AG08396 (cell line): ENCODE data around the gene LDLRAD4.
"Not testable (repeated sequence)": the region's sequence is repeated elsewhere in the genome, so short reads cannot be mapped to it uniquely, and the experiment has no call there.

ENCODE experiments used
- DNase-seq: peaks from one replicate; pipeline ENCODE4 v3.0.0; 2012; ENCODE audit warnings: low spot score, mixed read lengths

Gene LDLRAD4

DNA sequence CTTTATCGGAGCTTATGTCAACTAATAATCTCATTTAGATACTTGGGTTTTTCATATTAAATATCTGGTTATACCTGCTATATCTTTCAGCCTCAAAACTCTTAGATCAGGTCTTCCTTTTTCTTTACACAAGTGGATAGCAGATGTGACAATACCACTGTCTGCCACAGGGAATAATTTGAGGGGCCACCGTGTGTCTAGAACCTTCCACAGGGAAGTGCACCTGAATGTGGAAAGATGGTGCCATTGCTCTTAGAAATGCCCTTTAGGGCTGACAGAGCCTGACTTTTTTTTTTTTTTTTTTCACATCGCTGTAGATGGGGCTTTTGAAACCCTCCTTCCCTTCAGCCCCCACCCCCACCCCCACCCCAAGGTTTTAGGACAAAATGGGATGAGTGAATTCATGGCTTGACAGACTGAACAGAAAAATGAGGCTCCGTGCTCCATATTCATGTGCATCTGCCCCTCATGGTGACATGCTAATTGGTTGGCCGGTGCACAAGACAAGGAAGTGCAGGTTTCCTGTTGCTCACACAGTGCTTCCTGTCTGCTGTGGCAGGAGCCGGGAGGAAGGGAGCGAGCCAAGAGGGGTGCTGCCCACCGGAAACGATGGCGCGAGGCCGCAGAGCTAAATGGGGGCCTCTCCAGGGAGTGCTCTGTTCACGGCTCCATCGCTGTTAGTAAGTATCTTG is 246.0 kb downstream of the LDLRAD4 start:
- DNase-seq: no peak

DNA sequence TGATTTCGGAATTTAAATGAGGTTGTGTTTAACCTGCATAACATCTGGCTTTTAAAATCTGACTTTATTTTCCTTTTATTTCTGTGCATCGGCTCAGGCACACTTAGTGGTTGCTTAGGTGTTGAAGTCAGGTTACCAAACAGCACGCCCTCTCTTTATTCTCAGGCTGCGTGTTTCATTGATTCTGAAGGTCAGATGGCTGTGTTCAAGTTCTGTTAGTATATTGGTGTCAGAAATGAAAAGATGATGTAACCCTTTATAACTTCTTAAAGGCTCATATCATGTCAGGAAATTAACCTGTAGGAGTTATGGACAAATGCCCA is 246.5 kb downstream of the LDLRAD4 start:
- DNase-seq: no peak

DNA sequence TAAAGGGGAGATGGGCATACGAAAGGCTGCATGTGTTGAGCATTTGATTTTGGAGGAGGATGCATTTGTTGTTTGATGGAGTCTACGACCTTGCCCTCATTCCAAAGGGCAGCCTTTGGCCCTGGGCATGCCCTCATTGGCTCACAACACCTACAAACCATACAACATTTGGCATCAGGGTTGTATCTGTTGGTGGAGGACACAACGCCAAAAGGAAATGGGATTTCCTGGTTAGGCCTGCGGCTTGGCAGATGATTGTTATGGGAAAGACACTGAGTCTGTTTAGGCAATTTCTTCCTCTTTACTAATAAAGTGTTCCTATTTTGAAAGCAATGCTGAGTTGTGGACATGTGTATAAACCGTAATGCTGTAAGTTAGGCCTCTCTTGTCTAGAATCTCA is 246.9 kb downstream of the LDLRAD4 start:
- no peak for DNase-seq

DNA sequence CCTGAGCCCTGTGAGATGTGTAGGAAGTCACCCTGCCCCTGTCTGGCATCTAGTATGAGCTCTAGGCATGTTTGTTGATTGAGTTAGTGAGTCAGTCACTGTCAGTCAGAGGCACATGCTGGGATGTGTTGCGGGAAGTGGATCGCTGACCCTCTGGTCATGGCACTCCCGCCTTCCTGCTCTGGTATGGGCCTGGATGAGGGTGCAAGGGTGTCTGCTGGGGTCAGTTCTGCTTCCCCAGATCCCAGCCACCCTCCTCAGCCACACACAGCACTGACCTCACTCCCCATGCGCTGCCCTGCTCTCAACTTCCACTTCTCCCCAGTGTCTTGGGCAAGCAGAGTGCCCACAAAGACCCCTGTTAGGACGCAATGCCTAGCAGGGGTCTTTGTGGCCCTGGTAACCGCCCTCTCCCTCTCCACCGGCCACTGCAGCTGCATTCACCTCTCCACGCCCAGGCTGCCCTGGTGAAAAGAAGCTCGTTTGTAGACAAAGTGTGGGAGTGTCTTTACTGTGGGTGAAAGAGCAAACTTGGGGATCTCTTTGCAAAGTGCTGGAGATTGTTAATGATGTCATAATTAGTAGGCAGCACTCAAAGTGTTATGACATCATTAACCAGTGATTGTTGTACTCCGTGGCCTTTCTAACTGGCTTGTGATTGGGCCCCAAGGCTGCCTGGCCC is 252.1 kb downstream of the LDLRAD4 start:
- DNase-seq: no peak

- DNase-seq: no peak
Observed at GRCh38 chr18:13471198-13471845, 252.8 kb downstream of the LDLRAD4 start.

DNA sequence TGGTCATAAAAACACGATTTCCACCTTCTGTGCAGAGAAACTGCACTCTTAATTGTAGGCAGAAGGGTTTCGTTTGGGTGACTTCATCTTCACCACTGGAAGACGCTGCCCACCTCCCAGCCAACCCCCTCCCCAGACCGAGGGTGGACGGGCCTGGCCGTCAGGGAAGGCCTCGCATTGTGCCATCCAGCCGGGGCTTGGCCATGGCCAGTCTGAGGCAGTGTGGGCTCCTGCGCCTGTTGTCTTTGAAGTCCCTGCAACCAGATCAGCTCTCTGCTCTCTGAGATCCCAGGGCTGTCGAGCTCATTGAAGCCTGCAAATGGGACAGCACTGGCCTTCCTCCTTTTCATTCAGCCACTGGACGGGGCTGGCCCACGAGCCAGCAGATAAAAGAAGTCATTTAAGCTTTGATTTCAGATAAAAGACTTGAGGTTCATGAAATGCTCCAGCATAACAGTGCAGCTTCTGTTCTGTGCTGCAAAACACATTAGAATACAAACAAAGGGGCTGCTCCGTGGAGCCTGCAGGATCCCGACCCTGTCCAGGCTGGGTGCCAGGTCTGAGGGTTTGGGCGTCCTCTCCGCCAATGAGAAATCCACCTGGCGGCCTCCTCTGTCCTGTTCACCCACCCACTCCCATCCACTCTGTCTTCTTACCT is 253.5 kb downstream of the LDLRAD4 start:
- no peak for DNase-seq

DNA sequence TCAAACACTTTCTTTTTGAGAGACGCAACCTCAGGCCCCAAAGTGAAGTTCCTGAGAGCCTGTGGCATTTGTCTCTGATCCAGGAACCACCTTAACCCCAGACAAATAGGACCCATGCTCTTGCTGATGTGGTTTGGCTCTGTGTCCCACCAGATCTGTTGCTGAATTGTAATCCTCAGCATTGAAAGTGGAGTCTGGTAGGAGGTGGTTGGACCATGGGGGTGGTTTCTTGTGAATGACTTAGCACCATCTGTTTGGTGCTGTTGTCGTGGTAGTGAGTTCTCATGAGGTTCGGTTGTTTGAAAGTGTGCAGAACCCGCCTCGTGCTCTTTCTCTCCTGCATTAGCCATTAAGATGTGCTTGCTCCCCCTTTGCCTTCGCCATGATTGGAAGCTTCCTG is 255.2 kb downstream of the LDLRAD4 start:
- DNase-seq: no peak

DNA sequence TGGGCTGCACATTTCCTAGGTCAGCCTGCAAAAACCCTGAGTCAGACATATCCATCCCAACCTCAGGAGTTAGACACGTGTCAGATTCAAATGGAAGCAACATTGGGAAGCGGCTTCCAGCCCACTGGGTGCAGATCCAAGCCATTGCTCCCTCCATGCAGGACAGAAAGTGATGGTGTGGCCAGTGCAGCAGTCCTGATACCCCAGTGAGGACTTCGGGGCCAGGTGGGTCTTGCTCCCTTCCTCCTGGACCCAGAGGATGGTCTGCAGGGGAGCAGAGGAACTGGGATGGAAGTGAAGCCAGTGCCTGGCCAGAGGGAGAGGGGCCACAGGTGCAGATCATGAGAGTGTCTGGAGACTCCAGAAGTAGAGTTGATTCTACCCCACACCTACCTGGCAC is 255.8 kb downstream of the LDLRAD4 start:
- DNase-seq: no peak

GRCh38 chr18:13474907-13475545 is 256.5 kb downstream of the LDLRAD4 start:
- DNase-seq: no peak

DNA sequence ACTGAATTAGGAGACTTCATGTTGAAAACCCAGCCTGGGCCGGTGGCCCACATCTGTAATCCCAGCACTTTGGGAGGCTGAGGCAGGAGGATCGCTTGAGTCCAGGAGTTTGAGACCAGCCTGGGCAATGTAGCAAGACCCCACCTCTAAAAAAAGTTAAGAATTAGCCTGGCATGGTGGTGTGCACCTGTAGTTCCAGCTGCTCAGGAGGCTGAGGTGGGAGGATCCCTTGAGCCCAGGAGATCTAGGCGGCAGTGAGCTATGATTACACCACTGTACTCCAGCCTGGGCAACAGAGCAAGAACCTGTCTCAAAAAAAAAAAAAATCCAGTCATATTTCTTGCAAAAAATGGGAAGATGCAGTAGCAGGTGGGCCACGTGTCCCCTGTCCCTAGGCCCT is 257.8 kb downstream of the LDLRAD4 start:
- not testable (repeated sequence) for DNase-seq

DNA sequence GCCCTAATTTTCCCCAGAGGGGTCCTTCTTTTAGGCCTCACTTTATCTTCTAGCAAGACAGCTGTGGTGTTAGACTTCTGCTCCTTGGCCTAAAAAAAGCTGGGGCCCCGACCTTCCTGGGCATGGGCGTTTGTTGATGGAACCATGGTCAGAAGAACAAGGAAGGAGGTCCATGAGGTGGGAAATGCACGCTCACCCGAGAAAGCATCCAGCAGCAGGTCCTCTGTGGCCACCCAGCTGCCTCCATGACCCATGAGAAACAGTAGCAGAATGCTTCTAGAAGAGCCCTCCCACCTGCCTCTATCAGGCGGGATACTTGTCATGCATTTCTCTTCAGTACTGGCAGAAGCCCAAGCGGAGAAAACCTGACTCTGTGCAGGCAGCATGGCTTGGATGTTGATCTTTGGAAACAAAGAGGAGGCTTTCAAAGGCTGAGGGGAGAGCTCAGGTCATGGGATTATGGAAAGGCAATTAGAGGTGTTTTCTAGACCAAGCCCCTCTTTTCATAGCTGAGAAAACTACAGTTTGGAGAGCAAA is 258.7 kb downstream of the LDLRAD4 start:
- DNase-seq: no peak

DNA sequence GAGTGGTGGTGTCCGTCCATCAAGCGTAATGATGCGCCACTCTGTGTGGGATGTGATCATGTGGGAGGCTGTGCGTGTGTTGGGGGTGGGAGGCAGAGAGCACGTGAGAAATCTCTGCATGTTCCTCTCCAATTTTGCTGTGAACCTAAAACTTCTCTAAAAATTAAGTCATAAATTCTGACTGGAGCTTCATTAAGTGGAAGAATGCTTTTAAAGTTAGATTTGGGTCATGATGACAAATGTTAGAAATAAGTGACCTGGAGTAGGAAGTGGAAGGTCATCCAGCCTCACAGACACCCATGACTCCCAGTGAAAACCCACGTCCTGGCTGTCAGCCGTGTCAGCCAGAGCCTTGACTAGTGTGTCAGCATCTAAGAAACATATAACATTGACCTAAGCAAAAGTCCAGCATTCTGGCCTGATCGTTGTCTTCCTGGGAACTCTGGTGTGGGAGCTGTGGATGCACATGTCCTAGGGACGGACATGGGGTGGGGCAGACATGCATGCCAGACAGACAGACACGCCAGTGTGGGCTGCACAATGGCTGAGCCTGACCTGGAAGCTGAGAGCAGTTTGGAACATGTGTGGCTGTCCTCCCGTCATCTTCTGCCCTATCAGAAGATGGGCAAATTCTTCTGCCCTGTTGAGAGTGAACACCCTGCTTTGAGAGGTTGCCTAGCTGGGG is 262.2 kb downstream of the LDLRAD4 start:
- no peak for DNase-seq

DNA sequence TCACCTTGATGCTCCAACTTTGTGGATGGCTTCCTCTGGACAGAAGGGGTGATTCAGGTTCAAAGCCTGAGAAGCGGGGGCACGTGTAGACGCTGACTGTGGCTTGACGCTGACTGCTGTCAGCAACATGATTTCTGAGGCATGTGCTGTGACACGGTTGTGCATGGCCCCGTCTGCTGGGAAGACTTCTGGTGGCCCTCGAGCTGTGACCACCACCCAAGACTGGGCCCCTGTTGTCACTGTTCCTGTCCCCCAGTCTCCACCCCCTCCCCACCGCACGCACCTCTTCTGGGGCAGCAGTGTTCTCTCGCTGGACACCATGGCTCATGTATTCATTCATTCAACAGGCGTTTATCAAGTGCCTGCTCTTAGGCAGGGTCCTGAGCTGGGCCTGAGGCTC is 262.8 kb downstream of the LDLRAD4 start:
- DNase-seq: no peak

GRCh38 chr18:13481820-13482617 is 263.5 kb downstream of the LDLRAD4 start:
- no peak for DNase-seq

GRCh38 chr18:13482618-13482945 is 264.0 kb downstream of the LDLRAD4 start:
- DNase-seq: no peak

DNA sequence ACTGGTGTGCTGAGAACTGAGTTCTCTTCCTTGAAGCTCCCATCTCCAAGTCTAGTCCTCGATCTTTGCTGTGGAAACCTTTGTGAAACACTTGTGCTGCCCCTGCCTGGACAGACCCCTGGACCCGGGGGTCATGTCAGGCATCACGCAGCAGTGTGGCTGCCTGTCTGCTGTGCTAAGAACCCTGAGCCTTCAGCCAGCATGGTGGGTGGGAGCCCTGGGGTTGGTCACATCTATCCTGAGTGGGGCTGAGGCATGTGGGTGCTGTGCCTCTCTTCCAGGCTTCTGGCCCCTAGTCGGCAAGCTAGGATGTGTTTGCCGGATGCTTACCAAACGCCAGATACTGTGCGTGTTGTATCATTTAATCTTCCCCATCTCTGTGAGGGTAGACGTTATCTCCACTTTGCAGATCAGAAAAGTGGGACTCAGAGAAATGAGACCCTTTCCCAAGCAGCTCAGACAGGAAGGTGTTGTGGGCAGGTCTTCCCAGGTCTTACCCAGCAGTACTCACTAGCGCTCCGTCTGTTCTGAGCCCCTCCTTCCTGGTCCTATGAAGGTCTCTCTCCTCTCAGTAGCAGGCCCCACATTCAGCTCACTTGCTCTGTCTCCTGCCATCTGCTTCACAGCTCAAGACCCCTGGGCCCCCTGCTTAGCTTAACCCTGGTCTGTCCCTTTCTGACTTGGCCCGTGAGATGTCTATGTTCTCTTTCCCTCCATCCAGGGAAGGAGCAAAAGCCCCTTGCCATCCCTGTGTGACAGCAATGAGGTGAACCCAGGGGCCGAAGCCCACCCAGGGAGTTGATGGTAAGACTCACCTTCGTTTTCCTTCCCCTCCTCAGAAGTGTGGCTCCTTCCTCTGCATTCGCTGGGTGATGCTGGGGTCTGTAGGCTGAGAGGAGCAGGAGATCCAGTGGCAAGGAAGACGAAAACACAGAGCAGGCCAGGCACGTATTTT is 265.0 kb downstream of the LDLRAD4 start:
- DNase-seq: no peak

- DNase-seq: no peak
Observed at GRCh38 chr18:13485182-13485581, 266.6 kb downstream of the LDLRAD4 start.

DNA sequence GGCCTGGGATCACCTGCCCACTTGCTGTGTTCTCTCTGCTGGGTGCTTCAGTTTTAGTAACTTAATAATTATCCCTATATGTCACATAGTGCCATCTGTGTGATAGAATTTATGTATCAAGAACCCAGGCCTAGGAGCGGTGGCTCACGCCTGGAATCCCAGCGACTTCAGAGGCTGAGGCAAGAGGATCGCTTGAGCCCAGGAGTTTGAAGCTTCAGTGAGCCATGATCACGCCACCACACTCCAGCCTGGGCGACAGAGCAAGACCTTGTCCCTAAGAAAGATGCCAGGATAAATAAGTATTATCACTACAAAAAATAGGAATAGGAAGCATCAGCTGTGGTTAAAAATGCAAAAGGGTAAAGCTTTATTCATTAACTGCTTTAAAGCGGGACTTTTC is 267.0 kb downstream of the LDLRAD4 start:
- DNase-seq: no peak

GRCh38 chr18:13486284-13486683 is 267.7 kb downstream of the LDLRAD4 start:
- DNase-seq: no peak

DNA sequence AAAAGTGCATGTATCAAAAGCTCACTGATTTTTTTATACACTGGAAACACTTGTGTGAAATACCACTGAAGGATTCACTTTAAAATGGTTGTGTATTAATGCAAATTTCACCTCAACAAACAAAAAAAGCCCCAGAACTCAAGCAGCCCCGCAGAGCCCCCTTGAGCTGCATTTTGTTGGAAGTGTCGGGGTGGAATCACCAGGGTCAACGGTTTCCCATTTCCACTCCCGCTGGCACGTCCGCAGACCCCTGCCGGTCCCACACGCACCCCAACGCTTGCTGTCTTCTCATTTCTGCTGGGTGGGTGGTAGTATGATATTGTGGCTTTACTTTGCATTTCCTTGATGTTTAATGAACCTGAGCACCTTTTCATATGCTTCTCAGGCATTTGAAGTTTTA is 268.1 kb downstream of the LDLRAD4 start:
- no peak for DNase-seq
